Limb (tissue), 2 donors: Measurements from ENCODE around the gene PHKA2.

Experiments used
- DNase-seq, 2 donors: peaks; one replicate each; pipeline ENCODE4 v3.0.0-alpha.2; 2016; ENCODE audit errors: extremely low spot score in 2 of 2

Gene PHKA2

DNA sequence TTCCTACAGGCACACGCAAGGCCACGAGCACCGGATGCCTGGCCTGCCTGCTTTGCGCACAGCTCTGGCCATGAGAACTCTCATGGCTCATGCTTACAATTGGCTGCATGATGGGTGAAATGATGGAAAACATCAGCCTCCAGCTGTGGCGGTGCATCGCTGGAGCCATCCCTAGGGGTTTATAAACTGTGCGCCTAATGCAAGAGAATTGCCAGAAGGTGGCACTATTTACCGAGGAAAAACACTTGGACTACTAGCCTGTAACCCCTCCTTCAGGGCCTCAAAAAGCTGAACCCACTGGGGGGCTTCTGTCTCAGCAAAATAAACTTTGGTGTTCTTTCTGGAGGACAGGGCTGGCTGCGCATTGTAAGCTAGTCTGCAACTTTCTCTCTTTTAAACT, 51.9 kb downstream of the PHKA2 start:
- DNase-seq: peak in 1 of 2 donors; percentile 24

DNA sequence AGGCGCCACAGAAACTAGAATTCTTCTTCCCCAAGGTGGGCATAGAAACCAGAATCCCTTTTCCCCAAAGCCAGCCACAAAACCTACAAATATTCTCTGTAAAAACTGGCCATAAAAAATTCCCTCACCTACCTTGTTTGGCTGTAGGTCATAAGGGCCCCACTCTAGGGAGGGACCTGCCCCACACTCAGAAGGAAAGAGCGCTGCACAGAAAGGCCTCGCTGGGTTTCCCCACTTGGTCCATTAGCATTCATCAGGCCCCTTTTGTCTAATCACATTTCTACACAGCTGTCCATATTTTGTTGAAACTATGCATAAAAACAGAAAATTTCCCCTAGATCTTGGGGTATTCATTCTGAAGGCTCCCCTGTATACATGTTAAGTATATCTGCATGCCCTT, 54.1 kb downstream of the PHKA2 start:
- no peak for DNase-seq

DNA sequence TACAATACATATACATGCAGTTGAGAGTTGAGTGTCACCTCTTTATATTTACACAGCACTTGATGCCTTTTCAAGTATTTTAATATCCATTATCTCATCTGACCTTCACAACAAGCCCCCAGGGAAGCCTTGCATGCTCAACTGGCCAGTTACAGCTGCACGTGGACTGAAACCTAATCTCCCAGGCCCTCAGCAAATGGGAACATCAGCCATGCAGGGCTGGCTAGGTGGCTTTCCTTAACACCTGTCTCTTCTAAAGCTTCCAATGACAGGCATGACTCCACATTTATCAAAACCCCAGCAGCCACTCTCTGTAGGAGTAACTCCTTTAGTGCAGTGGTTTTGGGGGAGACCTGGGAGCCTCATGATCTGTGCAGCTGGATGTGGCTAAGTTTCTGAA, 56.4 kb downstream of the PHKA2 start:
- no peak for DNase-seq

DNA sequence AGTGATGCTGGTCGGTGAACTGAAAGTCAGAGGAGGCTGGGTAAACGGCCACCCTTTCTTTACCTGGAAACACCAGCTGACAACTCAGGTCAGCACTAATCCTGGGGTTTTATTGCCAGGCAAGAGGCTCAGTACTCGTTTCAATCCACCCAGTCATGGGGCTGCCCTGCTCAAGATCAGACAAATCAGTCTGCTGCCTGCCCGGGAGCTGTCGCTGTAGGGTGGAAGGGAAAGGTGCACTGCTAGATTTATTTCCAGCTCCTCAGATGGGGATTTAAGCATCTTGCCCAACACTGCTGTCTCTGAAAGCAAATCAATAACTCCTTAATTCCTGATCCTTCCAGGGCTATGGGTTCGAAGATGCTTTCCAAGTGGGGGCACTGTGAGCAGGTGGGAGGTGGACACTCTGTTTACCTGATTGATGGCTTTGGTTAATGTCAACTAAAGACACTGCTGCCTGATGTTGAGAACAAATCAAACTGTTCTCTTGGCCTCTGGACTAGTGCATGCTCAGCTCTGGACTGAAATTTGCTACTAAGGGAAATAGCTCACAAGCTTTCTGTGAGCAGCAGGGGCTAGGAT, 59.3 kb downstream of the PHKA2 start:
- DNase-seq: no peak

DNA sequence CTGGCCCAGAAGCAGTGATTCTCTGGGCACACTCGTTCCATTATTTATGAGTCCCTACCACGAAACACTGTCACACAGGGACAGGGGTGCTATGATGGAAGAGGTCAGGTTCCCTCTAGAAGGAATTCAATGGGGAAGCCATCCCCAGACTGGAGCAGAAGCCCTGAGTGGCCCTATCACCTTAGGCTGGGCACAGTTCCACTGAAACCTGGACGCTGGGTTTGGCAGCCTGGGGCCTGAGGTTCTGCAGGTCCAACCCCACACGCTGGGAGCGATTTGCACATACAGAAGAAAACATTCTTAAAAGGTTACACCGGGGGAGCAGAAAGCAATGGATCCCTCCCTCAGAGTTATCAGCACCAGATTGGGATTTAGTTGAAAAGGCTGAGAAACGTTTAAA, 63.3 kb downstream of the PHKA2 start:
- DNase-seq: no peak

DNA sequence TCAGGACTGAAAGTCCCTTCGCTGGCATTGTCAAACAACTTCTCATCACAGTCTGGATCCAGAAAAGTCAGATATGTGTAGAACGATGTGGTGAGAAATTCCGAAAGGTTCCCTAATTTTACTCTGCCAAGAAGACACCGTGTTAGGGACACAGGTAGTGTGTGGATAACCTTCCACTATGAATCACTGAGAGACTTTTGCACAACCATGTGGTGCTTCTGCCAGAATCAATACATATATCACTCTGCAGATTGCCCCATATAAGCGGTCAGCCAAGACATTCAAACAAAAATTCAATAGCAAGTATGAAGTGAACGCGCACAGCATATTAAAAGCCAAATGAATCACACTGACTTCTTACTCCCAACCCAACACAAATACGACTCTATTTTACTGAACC, 63.8 kb downstream of the PHKA2 start:
- no peak for DNase-seq

DNA sequence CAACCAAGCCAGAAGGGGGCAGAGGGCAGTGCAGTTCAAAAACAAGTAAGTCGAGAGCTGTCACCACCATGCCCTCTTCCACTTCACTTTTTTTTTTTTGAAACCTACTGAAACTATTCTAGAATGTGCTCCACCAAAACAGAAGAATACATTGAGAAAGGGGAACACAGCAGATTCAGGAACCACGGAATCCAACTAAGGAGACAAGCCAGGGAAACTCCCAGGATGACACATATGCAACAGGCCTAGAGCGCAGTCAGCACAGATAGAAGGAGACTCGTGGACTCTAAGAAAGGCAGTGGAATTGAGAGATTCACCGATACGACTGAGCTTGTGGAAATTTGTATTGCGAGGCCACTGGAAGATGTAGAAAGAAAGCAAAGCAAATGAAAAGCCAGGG, 66.1 kb downstream of the PHKA2 start:
- DNase-seq: no peak

DNA sequence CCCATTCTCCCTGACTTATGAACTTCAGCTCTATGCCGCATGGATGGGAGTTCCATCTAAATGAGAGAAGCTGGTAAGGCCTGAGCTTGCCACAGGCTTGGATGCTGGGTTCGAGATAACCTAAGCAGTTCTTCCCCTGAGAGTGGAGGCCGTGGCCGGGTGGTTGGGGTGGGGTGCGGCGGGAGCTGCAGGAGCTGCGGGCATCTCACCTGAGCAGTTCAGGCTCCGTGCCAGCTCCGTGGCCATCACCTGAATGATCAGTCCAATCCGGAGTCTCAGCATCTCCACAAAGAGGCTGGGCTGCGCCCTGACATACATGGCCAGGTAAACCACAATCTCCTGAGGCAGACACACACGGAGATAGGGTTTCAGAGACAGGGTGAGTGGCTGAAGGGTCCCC, 77.6 kb downstream of the PHKA2 start:
- no peak for DNase-seq

DNA sequence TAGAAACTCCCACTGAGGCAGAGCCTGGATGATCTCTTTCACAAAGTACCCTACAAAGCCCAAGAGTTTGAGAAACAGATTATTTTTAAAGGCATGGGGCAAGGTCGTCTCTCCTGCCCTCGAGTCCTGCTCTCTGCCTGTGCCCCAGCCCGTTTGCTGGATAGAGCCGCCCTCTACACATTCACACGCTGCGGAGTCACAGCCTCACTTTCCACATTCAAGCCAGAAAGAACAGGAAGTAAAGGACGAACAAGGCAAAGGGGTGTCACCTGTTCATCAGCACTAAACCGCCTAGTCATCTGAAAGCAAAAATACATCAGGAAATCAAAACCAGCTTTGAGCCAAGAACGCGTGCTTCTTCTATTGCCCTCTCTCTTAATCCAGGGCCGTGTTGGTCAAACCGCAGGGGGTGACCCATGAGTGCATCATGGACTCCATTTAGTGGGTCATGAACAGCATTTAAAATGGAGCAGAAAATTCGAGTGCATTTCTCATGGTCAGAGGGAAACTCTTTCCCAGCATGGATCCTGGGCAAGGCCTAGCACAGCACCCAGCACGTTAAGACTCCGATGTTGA, 83.4 kb downstream of the PHKA2 start:
- DNase-seq: no peak

DNA sequence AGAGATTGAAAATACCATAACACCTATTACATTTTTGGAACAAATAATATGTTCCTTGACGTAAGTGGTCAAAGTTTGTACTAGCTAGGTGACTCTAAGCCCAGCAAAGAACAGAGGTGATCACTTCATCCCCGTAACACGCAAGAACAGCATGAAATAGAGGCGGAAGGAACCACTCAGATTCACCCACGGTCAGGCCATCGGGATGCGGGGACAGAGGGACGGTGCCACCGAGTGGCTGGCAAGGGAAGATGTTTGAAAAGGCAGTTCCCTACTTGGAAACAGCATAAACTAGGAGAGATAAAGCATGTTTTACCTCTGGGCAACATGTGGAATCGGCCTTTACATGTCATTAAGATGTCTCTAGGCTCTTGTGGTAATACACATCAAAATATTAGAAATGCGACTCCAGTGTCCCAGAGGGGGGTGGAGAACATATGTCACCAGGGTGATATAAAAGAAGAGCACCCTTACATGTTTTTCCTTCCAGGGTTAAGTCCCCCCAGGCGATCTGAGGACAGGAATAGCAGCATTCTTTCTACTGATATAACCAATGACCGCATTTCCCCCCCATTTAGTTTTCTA, 84.0 kb downstream of the PHKA2 start:
- peak in 1 of 2 donors; percentile 47 for DNase-seq

DNA sequence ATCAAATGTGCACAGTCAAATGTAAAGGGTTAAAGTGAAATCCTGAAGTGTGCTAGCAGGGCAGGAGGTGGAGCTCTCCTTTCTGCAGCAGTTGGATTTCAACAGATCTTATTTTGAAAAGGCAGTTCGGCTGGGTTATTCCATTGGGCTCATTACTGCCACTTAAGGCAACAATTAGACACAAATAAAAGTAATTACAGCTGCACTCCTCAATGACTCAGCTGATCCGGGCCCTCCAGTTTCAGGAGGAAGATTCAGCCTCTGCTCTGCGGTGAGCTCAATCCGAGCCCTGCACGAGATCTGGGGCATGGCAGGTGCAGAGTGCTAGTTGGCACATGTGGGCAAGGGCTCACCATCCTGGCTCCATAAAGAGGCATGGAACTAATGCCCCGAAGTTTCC, 85.4 kb downstream of the PHKA2 start:
- no peak for DNase-seq

DNA sequence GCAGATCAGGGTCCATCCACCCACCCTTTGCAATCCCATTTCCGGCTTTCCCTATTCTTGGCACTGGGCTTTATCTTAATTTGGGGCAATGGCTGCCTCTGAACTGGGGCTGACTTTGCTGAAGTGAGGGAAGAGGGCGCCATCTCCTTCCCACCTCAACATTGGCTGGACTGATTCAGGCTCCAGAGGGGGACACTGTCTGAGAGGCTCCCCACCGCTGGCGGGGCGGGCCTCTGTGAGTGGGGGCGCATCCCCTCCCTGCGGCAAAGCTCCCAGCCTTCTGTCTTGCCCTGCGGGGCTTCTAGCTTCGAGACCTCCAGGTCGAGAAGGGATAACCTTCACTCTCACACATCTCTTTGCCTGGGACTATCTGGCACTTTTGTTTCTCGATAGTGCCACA, 85.8 kb downstream of the PHKA2 start:
- no peak for DNase-seq

DNA sequence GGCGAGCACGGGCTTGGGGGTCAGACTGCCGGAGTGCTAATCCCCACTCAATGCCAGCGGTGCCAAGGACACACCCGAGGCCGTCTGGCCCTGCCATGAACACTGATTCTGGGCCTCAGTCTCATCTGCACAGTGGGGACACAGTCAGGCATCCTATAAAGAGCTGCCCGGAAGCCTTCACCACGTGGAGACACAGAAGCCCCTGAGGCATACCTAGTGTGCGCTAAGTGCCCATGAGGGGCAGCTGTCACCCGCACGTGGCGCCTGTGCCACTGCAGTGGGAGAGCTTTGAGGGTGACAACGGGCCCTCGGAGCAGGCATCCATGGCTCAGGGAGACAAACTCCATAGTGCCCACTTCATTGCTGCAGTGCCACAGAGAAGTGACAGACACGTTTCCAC, 86.3 kb downstream of the PHKA2 start:
- no peak for DNase-seq

DNA sequence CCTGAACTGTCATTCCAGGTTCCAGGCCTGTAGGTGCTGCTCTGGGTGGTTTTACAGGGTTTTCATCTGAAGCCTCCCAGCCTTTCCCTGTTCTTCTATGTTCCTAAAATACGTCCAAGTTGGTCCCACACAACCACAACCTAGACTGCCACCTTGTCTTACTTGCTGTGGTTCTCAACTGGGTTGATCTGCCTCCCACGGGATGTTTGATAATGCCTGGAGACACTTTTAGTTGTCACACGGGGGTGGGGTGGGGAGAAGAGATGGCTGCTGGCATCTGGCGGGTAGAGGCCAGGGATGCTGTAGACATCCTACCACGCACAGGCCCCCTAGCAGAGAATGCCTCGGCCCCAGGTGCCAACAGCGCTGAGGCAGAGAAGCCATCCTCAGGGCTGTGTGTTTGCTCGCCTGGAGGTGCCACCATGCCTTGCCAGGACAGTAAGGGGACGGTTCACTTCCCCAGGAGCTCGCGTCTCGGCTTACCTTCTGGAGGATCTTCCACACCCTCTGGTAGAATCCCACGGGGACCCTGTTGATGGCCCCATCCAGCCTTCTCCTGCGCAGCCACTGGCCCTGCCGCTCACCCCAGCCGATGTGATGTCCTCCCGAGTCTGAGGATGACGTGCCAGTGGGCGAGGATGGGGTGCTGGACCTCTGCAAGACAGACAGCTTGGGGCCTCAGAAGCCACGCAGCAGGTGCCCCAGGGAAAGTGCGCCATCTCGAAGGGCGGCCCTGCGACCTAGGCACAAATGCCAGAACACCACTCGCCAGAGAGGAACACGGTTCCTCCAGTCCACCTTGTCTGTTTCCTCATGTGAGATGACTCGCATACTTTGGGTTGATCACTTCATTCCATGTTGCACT, 87.0 kb downstream of the PHKA2 start:
- DNase-seq: no peak

DNA sequence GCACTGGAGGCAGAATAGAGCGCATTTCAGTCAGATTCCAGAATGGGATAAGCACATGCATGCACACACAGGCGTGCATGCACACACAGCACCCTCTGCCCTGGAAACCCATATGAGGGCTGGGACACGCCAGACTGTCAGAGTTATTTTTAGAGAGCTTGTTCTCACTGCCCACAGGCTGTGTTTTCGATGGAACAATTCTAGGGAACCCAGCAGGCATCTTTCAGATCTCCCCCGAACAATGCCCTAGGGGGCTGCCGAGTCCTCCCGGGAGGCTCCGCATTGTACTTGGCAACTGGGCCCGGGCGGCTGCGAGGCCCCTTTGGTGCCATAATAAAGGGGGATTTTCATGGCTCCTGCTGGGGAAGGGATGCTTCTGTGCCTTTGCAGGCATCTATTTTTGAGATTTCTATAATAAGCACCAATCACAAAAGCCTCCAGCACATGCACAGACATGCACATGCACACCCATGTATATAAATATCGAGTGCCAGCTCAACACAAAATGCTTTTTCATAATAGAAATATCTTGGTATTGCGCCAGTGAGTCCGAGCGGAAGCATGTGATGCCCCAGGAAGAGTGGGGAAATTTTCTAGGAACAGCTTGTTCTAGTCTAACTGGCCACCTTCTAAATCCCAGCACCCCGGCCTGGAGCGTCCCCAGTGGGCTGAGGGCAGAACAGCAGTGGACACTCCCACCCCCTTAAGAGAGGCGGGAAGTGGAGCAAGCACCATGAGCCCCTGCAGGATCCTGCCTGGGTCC, 88.5 kb downstream of the PHKA2 start:
- no peak for DNase-seq

DNA sequence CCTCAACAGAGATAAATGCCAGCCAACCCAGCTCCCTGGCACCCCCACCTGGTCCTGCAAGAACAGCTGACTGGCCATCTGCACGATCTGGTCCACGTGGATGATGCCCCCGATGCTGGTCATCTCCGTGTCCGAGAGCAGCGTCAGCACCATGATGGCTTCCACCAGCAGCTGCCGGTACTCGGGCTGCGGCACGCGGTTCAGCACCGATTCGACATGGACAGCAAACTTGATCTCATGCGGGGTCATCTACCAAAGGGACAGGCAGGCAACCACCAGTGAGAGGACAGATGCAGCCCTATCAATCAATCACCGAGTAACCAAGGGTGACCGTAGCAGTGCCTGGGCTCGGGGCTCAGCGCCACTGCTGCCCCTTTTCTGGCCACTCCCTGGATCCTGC, 89.8 kb downstream of the PHKA2 start:
- DNase-seq: no peak

DNA sequence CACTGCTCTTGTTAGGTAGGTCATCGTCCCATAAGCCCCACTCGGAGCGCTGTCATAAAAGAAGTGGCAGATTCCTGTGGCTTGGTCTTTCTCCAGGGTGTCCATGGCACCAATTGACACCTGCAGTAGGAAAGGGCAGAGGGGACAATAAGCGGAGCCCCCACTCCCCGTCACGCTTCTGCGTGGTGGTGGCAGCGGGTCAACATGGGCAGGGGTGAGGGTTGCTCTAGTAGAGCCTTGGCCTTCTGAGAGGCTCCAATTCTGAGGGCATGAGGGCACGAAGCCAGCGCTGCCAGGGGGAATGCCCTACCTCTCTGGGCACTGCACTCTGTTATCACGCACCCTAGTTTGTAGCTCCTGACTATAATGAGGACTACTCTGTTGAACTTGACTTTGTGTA, 90.4 kb downstream of the PHKA2 start:
- no peak for DNase-seq

DNA sequence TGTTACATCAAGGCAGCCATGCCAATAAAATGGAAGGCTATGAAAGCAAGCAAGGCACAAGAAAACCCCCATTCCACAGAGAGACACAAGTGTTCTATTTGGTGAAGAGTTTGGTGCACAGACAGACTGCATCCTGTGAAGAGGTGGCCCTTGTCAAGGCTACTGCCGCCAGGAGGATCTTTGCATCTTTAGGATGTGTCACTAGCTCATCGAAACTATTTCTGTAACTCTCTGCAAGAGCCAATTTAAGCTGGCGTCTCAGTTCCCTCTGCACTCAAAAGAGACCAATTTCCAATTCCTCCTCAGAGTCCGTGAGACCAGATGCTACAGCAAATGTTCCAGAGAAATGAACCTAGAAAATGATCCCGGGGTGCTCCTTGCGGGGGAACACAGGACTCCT, 91.0 kb downstream of the PHKA2 start:
- DNase-seq: no peak

DNA sequence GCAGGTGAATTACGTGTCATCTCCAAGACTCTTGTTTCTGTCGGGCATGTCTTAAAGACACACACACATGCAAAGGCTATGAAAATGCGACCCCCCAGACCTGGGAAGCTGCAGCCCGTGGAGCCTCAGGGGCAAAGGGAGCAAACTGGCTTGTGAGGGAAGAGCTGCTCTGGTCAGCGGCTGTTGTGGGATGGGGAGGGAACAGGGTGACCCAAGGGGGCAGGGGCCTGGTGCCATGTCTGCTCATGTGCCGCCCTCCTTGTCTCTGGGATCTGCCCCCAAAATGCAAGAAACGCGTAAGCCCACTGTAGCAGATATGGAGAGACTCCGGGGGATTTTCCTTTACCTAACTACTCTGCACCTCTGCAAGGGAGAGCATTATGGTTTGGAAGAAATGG, 92.4 kb downstream of the PHKA2 start:
- DNase-seq: no peak

DNA sequence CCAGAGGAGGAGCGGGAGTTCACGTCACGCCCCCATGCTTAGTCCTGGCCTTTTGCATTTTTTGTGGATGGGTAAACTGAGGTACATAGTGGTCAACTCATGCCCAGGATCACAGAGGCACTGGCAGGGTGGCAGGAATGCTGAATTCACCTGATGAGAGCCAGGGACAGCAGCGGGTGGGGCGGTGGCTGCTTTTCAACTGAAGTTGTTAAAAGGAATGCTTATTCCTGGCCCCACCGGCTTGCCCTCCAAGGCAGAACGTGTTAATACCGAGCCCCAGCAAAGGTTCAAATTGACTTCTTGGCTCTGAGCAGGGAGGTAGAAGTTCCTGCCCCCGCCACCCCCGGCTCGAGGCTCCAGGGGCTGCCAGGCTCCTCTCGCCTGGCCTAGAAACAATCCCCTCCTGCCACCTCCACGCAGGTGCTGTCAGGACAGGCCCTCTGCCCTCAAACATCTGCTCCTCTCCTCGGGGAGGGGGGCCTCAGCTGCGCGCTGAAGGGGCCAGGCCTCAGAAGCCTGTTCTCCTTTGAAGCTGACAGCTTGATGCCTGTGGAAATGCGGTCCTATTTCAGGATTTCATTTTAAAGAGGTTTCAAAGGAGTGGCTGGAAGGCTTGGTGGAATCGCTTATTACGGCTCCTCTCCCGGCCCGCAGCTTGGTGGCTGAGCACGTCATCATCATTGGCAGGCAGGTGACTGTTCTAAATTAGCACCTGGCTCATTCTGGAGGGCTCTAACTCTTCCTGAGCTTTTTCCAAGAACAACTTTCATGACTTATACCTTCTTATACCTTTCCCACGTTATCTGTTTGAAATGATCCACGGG, 93.0 kb downstream of the PHKA2 start:
- no peak for DNase-seq

DNA sequence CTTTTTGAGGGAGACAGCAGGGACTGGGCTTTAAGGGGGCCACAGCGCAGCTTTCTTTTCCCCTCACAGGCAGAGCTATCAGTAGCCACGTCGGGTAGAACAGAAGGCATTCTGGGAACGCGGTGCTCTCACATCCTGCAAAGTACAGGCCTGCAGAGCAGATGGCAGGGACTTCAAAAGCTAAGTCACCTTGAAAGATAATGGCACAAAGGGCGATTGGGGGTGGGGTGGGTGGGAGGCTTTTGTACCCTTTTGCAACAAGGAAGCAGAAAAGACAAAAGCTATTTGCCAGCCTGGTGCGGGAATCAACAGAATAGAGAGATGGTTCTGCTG, 93.9 kb downstream of the PHKA2 start:
- DNase-seq: no peak
